OCI-LY1 (cell line): ENCODE data around the gene TPCN2.
"Not testable (repeated sequence)": the region's sequence is repeated elsewhere in the genome, so short reads cannot be mapped to it uniquely, and the experiment has no call there.

ENCODE experiments used
- H2AFZ ChIP-seq: fragments of 200-600 bp; sonication (generic), shearing (Covaris generic); 2 replicates; pipeline ENCODE4 v1.6.0; 2014; ENCODE audit warnings: antibody characterized with exemption, mild to moderate bottlenecking, low read length
- H3F3A ChIP-seq: fragments of 200-600 bp; sonication (generic), shearing (Covaris generic); 2 replicates; pipeline ENCODE4 v1.6.0; 2014; ENCODE audit warnings: mild to moderate bottlenecking, antibody characterized with exemption, low read length, moderate library complexity; ENCODE audit not compliant: insufficient read depth
- H3K27ac ChIP-seq: fragments of 200-600 bp; sonication (generic); 2 replicates; pipeline ENCODE4 v1.5.1; 2014; ENCODE audit warnings: low read length, mixed run types, mild to moderate bottlenecking, low read depth; ENCODE audit not compliant: poor library complexity, severe bottlenecking
- H3K27me3 ChIP-seq: fragments of 200-600 bp; sonication (generic); 2 replicates; pipeline ENCODE4 v1.6.0; 2014; ENCODE audit warnings: antibody characterized with exemption, mild to moderate bottlenecking, low read length, moderate library complexity; ENCODE audit not compliant: insufficient read depth
- H3K36me3 ChIP-seq: fragments of 200-600 bp; sonication (generic); 2 replicates; pipeline ENCODE4 v1.6.1; 2014; ENCODE audit warnings: mild to moderate bottlenecking, antibody characterized with exemption, low read length, moderate library complexity, mixed read lengths; ENCODE audit not compliant: insufficient read depth
- H3K4me1 ChIP-seq: fragments of 200-600 bp; sonication (generic); 2 replicates; pipeline ENCODE4 v1.5.1; 2014; ENCODE audit warnings: mild to moderate bottlenecking, low read length, moderate library complexity; ENCODE audit not compliant: insufficient read depth, severe bottlenecking
- H3K4me2 ChIP-seq: fragments of 200-600 bp; sonication (generic), shearing (Covaris generic); 2 replicates; pipeline ENCODE4 v1.6.1; 2014; ENCODE audit warnings: low read length
- H3K4me3 ChIP-seq: fragments of 200-600 bp; sonication (generic); 2 replicates; pipeline ENCODE4 v1.5.1; 2014; ENCODE audit warnings: low read length, low read depth, mild to moderate bottlenecking, mixed read lengths; ENCODE audit not compliant: poor library complexity, severe bottlenecking
- H3K79me2 ChIP-seq: fragments of 200-600 bp; shearing (Covaris generic); 2 replicates; pipeline ENCODE4 v1.6.1; 2016; ENCODE audit warnings: mixed run types, low read length, mixed read lengths; ENCODE audit not compliant: insufficient read depth
- H3K9ac ChIP-seq: fragments of 200-600 bp; sonication (generic), shearing (Covaris generic); 2 replicates; pipeline ENCODE4 v1.6.1; 2014; ENCODE audit warnings: mild to moderate bottlenecking, low read length, mixed read lengths
- H3K9me2 ChIP-seq: fragments of 200-600 bp; sonication (generic), shearing (Covaris generic); 2 replicates; pipeline ENCODE4 v1.6.1; 2014; ENCODE audit warnings: low read depth, mild to moderate bottlenecking, low read length, mixed read lengths
- H3K9me3 ChIP-seq: fragments of 200-600 bp; shearing (Covaris generic); 2 replicates; pipeline ENCODE4 v1.6.1; 2014; ENCODE audit warnings: low read length, mixed read lengths
- H4K20me1 ChIP-seq: fragments of 200-600 bp; sonication (generic), shearing (Covaris generic); 2 replicates; pipeline ENCODE4 v1.6.0; 2016; ENCODE audit warnings: mild to moderate bottlenecking, low read length; ENCODE audit not compliant: insufficient read depth
- CTCF ChIP-seq: fragments of 200-600 bp; sonication (generic), shearing (Covaris generic); IDR thresholded peaks from 2 replicates; pipeline ENCODE4 v1.5.1; 2017; ENCODE audit warnings: mild to moderate bottlenecking, antibody characterized with exemption, low read length, moderate library complexity, mixed read lengths
- EZH2 ChIP-seq: fragments of 200-600 bp; sonication (generic), shearing (Covaris generic); IDR thresholded peaks from 2 replicates; pipeline ENCODE4 v1.8.0; 2017; ENCODE audit warnings: borderline replicate concordance, mixed run types, mild to moderate bottlenecking, antibody characterized with exemption, low read length, moderate library complexity, mixed read lengths

TPCN2 gene

DNA sequence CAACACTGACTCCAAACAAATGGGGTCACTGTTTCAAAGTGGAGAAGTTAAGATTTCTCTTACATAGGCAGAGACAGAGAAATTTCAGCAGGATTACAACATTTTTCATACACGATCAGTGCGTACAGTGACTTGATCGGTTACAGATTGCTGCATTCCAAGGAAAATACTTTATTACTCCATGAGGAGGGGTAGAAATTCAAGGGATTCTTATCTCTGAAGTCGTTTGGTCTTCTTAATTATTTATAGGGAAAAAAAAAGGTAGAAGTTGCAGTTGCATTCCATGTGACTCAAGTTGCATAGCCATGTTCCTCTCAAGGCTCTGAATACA lies 96.3 kb downstream of the TPCN2 start:
- Histone ChIP-seq H3K4me1 (no peaks in the 10 kb centered on the region), H3K27me3 (no peaks in the 10 kb centered on the region), H3K79me2 (no peaks in the 10 kb centered on the region), H3K4me2 (no peak overlapping the region), H3K9me3 (no peaks in the 10 kb centered on the region), H3K9ac (no peak overlapping the region), H4K20me1 (no peaks in the 10 kb centered on the region), H2AFZ (no peak overlapping the region), H3K27ac (no peak overlapping the region), H3K9me2 (no peaks in the 10 kb centered on the region), H3K36me3 (no peaks in the 10 kb centered on the region), H3K4me3 (no peak overlapping the region), H3F3A (no peaks in the 10 kb centered on the region)
- no peak for TF ChIP-seq CTCF
- no peak for TF ChIP-seq EZH2

GRCh38 chr11:69148377-69148762 lies 99.6 kb downstream of the TPCN2 start:
- H3K9ac ChIP-seq: no peak overlapping the region
- no peak for TF ChIP-seq EZH2
- TF ChIP-seq CTCF: no peak
- no peak overlapping the region for H3K4me3 ChIP-seq
- H4K20me1 ChIP-seq: no peaks in the 10 kb centered on the region
- H3K27ac ChIP-seq: no peak overlapping the region
- H3K79me2 ChIP-seq: no peaks in the 10 kb centered on the region
- H3K36me3 ChIP-seq: no peaks in the 10 kb centered on the region
- H3K4me2 ChIP-seq: no peak overlapping the region
- no peaks in the 10 kb centered on the region for H3F3A ChIP-seq
- no peaks in the 10 kb centered on the region for H3K4me1 ChIP-seq
- H3K9me2 ChIP-seq: no peaks in the 10 kb centered on the region
- no peak overlapping the region for H2AFZ ChIP-seq
- no peaks in the 10 kb centered on the region for H3K9me3 ChIP-seq
- H3K27me3 ChIP-seq: no peaks in the 10 kb centered on the region; the same call in 1 of the 2 replicates

DNA sequence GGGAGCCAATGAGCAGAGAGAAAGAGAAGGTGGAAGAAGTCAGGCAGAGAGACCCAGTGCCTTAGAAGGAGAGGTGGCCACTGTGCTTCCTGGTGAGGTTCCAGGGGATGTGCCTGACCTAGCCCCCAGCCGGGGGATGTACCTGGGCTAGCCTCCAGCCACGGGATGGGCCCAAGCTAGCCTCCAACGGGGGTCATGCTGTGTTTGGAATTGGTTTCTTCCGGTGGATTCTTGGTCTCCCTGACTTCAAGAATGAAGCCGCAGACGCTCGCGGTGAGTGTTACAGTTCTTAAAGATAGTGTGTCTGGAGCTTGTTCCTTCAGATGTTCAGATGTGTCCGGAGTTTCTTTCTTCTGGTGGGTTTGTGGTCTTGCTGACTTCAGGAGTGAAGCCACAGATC lies 100.1 kb downstream of the TPCN2 start:
- no peaks in the 10 kb centered on the region for H3K36me3 ChIP-seq
- H2AFZ ChIP-seq: no peak overlapping the region
- no peaks in the 10 kb centered on the region for H3K79me2 ChIP-seq
- no peak overlapping the region for H3K4me2 ChIP-seq
- H3K9me3 ChIP-seq: no peaks in the 10 kb centered on the region
- H3K4me3 ChIP-seq: no peak overlapping the region
- H3F3A ChIP-seq: no peaks in the 10 kb centered on the region
- no peaks in the 10 kb centered on the region for H3K9me2 ChIP-seq
- H3K27me3 ChIP-seq: no peaks in the 10 kb centered on the region; the same call in 1 of the 2 replicates
- H3K27ac ChIP-seq: no peak overlapping the region
- H3K9ac ChIP-seq: no peak overlapping the region
- H3K4me1 ChIP-seq: no peaks in the 10 kb centered on the region
- H4K20me1 ChIP-seq: no peaks in the 10 kb centered on the region
- TF ChIP-seq EZH2: no peak
- no peak for TF ChIP-seq CTCF

GRCh38 chr11:69149338-69150045 lies 100.8 kb downstream of the TPCN2 start:
- H3K27me3 ChIP-seq, H3K4me1 ChIP-seq, H3K4me3 ChIP-seq, H3K4me2 ChIP-seq, H3K36me3 ChIP-seq, H3K9me3 ChIP-seq, H3K27ac ChIP-seq, H3F3A ChIP-seq, H3K9ac ChIP-seq, H2AFZ ChIP-seq, H4K20me1 ChIP-seq, H3K79me2 ChIP-seq, H3K9me2 ChIP-seq: not testable (repeated sequence)
